RWPE1 (cell line): ENCODE data around the gene VSIG8.

Source experiments
- CTCF ChIA-PET: fragments of 350-600 bp; sonication (Branson Sonifier 250); formaldehyde crosslinking; extraction: SDS; loops from one replicate; lab custom pipeline; 2021; lab: Yijun Ruan, JAX
- POLR2A ChIA-PET: fragments of 400-600 bp; formaldehyde crosslinking; extraction: SDS; loops from one replicate; lab custom pipeline; 2020; ENCODE audit warnings: antibody characterized with exemption; ENCODE audit not compliant: low non-redundant PET; lab: Yijun Ruan, JAX
- DNase-seq: peaks from one replicate; pipeline ENCODE4 v3.0.0; 2012; ENCODE audit warnings: low spot score
- H3K27ac ChIP-seq: fragments of 450-650 bp; 2 replicates; pipeline ENCODE4 v1.5.1; 2017
- TF ChIP-seq, protein P1 (sequence below): fragments of 450-650 bp; conservative IDR thresholded peaks from 2 replicates; pipeline ENCODE4 v1.5.1; 2017; ENCODE audit warnings: low read depth, mild to moderate bottlenecking

VSIG8 gene

GRCh38 chr1:159857889-159858288 lies 4.6 kb downstream of the VSIG8 start:
- no peak overlapping the region for H3K27ac ChIP-seq
- DNase-seq, result no peak
- TF ChIP-seq, protein P1, sequence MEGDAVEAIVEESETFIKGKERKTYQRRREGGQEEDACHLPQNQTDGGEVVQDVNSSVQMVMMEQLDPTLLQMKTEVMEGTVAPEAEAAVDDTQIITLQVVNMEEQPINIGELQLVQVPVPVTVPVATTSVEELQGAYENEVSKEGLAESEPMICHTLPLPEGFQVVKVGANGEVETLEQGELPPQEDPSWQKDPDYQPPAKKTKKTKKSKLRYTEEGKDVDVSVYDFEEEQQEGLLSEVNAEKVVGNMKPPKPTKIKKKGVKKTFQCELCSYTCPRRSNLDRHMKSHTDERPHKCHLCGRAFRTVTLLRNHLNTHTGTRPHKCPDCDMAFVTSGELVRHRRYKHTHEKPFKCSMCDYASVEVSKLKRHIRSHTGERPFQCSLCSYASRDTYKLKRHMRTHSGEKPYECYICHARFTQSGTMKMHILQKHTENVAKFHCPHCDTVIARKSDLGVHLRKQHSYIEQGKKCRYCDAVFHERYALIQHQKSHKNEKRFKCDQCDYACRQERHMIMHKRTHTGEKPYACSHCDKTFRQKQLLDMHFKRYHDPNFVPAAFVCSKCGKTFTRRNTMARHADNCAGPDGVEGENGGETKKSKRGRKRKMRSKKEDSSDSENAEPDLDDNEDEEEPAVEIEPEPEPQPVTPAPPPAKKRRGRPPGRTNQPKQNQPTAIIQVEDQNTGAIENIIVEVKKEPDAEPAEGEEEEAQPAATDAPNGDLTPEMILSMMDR, result no peak
- ChIA-PET POLR2A (no interaction called here), CTCF (no interaction called here)

- H3K27ac ChIP-seq, result peak overlapping the region; percentile 91
- CTCF ChIA-PET, result no interaction called here
- POLR2A ChIA-PET, result no interaction called here
- no peak for DNase-seq
- TF ChIP-seq, protein P1, result no peak
Observed at GRCh38 chr1:159856576-159856975, 5.9 kb downstream of the VSIG8 start.

DNA sequence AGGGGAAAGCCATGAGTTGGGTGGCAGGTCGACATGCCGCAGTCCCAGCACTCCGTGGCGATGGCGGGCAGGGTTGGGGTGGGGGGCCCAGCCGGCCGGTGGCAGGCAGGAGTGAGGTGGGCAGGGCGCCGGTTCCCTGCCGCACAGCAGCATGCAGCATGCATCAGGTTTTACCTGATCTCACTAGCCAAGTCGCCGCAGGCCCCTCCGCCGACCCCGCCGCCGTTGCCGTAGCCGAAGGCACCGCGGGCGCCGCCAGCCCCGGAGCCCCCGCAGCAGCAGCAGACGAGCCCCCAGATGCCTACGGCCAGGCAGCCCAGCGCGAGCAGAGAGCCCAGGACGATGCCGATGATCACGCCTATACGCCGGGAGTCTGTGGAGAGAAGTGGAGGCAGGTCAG lies 6.7 kb downstream of the VSIG8 start:
- CTCF ChIA-PET, result interaction anchor here (1.1 kb wide), 1 partner anchor 57 kb away, joined by 3 read pairs; no protein-coding TSS in a partner anchor
- no peak for DNase-seq

DNA sequence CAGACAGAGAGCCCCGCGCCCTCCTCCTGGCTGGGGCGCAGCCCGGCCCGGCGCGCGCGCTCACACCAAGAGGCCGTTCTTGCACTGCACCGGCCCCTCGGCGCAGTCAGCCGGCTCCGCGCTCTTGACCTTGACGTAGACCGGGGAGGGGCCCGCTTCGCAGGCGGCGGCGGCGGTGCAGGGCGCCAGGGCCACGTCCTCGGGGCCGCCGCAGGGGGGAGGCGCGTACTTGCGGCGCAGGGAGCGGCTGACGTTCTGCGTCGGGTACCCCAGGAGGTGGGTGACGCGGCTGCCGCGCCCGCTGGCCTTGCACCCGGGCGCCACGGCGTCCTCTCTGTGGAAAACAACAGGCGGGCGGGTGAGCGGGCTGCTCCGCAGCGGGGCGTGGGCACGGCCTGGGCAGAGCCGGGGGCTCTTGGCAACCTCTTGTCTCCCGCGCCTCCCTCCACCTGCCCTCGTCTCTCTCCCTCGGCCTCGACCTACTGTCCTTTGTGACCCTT lies 7.7 kb downstream of the VSIG8 start:
- ChIA-PET POLR2A (no interaction called here), CTCF (no interaction called here)
- peak overlapping the region; percentile 91 for H3K27ac ChIP-seq
- DNase-seq, result peak; percentile 65
- TF ChIP-seq, protein P1, result no peak

More for the DNA sequence above, 6.7 kb downstream of the VSIG8 start:
- H3K27ac ChIP-seq, result peak overlapping the region; percentile 91
- TF ChIP-seq, protein P1, result no peak
- POLR2A ChIA-PET, result no interaction called here

DNA sequence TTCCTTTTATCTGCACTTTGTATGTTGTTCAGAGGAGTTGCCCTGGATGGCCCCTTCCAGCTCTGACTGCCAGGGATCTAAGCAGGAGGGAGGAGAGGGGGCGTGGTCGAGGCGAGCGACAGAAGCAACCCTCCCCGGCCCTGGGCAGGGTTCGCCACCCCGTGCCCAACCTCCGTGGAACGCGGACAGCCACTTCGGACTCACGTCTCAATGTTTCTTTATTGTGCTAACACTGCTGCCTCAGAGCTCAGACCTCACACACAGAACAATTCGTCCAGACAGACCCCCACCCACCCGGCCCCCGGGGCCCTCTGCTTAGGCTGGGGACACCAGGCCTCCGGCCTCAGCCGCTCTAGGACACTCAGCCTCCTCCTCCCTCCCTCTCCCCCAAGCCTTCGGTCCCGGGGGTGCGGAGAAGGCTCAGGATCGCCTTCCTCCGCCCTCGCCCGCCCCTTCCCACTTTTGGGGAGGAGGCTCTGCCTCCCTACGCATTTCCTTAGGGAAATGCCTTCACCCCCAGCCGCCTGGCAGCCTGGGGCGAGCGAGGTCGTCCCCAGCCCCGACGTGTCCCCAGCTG lies 8.3 kb downstream of the VSIG8 start:
- TF ChIP-seq, protein P1, result no peak
- no peak for DNase-seq
- CTCF ChIA-PET, result interaction anchor here (1.0 to 1.6 kb wide), 2 partner anchors 37 to 55 kb away, joined by 4 read pairs; no protein-coding TSS in a partner anchor
- POLR2A ChIA-PET, result no interaction called here
- H3K27ac ChIP-seq, result peak overlapping the region; percentile 91

DNA sequence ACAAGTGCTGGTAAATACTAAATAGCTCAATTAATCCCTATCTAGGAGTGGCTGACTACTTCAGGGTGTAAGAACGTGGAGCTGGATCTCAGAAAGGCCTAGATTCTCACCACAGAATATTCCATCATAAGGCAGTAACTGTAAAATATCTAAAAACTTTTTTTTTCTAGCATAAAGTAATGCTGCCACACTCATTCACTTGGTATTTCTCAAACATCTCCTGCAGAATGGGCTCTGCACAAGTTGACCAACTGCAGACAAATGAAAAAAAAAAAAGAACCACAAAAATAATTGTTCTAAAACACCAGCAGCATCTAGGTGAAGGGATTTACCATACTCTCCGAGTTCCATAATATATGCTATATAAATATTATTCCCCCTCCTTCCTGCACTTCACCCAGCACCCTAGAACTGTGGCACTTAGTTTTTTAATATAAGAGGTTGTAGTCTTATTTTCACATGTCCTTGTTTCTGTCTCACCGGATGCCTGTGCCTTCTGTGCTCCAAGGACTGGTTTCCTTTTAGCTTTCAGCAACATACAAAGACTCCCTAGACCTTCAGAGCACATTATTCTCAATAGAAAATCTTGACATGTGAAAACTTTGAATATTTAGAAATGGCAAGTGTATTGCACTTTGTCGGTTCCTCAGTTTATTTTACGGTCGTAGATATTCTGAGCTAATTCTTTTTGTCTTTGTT lies 8.9 kb downstream of the VSIG8 start:
- H3K27ac ChIP-seq, result peak overlapping the region; percentile 91
- TF ChIP-seq, protein P1, result no peak
- CTCF ChIA-PET, result interaction anchor here (1.0 to 1.6 kb wide), 2 partner anchors 38 to 55 kb away, joined by 4 read pairs; no protein-coding TSS in a partner anchor
- DNase-seq, result no peak
- POLR2A ChIA-PET, result no interaction called here
